Left lung (tissue), 10 donors: ENCODE data around the gene FCHSD1. TPM values are rescaled to one million over a fixed set of nuclear protein-coding genes. Genes with fewer than 3 reads are reported as not detected.

Experiments used
- ATAC-seq: fragments of 200-7000 bp; cut with Tn5 transposase; one replicate; pipeline ENCODE4 v1.9.1; 2020; ENCODE audit warnings: moderate library complexity
- DNase-seq, 4 donors: peaks; one replicate each; pipeline ENCODE4 v3.0.0-alpha.2; 2013 to 2020
- H3K27ac ChIP-seq, 2 donors: fragments of 200-600 bp; sonication (generic) in 1 of 2; one replicate each; pipeline versions ENCODE4 v1.5.0 to v1.8.0; 2020 to 2021
- H3K27me3 ChIP-seq, 2 donors: fragments of 200-600 bp; sonication (generic) in 1 of 2; one replicate each; pipeline versions ENCODE4 v1.5.0 to v1.8.0; 2020 to 2021
- H3K36me3 ChIP-seq, 2 donors: fragments of 200-600 bp; sonication (generic) in 1 of 2; one replicate each; pipeline versions ENCODE4 v1.5.0 to v1.8.0; 2020 to 2021
- H3K4me1 ChIP-seq, 2 donors: fragments of 200-600 bp; one replicate each; pipeline ENCODE4 v1.8.0; 2021
- H3K4me3 ChIP-seq, 2 donors: fragments of 200-600 bp; sonication (generic) in 1 of 2; one replicate each; pipeline versions ENCODE4 v1.5.0 to v1.8.0; 2020 to 2021; ENCODE audit warnings: mild to moderate bottlenecking in 1 of 2
- H3K9me3 ChIP-seq, 2 donors: fragments of 200-600 bp; sonication (generic) in 1 of 2; one replicate each; pipeline versions ENCODE4 v1.5.0 to v1.8.0; 2020 to 2021
- intact Hi-C, 2 donors: fragments of 100-400 bp; cut with DNase I; formaldehyde crosslinking; loops; one replicate each; pipeline versions ENCODE4 v1.11.2 to v1.14.2; 2022
- polyA plus RNA-seq, 6 donors: library from polyadenylated mRNA; unstranded; fragments of 120-200 nt; gene quantifications; one replicate each; pipeline ENCODE4 v1.2.1, GENCODE V29; 2013; ENCODE audit not compliant: insufficient read length in 6 of 6
- total RNA-seq, 2 donors: library from RNA; stranded (reverse); fragmentation: NEBNext Ultra II Directional; extraction: Animal tissue kit (Norgen Biotek cat#: 25700); gene quantifications; one replicate each; pipeline ENCODE4 v1.2.1, GENCODE V29; 2021
- TF ChIP-seq, protein P1 (sequence below), 2 donors: fragments of 200-600 bp; sonication (generic) in 1 of 2; IDR thresholded peaks; one replicate each; pipeline versions ENCODE4 v1.5.0 to v1.8.0; 2021; ENCODE audit warnings: antibody characterized with exemption in 2 of 2
- donor health status: DM: no; HTN: yes; CAD: no.
- donor health status: DM: no; HTN: no; CAD: no.

The FCHSD1 gene
- total and polyA plus RNA-seq, 8 donors = 17.4 to 29.7 (median 21.3) TPM

DNA sequence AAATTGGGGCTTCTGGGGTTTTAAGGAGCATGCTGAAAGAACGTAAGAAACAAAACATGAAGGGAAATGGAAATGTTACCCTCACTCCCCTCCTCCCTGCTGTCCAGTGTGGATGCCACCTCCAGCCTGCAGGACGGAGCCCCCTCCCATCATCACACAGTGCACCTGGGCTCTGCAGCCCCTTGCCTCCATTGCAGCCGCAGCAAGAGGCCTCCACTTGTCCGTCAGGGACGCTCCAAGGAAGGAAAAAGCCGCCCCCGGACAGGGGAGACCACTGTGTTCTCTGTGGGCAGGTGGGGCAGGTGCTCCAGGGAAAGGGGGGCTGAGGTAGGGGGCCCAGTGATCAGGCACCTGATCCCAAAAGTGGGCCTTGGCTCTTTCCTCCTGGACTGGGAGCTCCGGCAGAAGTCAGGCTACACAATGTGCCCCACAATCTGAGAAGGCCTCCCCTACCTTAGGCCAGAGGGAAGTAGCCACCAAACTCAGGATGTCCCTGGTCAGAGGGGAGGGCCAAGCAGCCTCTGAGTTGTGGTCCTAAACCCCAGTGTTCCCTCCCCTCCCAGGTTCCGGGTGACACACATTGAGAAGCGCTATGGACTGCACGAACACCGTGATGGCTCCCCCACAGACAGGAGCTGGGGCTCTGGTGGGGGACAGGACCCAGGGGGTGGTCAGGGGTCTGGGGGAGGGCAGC, 11.7 kb downstream of the FCHSD1 start:
- intact Hi-C loops = no loop called here
- TF ChIP-seq, protein P1, sequence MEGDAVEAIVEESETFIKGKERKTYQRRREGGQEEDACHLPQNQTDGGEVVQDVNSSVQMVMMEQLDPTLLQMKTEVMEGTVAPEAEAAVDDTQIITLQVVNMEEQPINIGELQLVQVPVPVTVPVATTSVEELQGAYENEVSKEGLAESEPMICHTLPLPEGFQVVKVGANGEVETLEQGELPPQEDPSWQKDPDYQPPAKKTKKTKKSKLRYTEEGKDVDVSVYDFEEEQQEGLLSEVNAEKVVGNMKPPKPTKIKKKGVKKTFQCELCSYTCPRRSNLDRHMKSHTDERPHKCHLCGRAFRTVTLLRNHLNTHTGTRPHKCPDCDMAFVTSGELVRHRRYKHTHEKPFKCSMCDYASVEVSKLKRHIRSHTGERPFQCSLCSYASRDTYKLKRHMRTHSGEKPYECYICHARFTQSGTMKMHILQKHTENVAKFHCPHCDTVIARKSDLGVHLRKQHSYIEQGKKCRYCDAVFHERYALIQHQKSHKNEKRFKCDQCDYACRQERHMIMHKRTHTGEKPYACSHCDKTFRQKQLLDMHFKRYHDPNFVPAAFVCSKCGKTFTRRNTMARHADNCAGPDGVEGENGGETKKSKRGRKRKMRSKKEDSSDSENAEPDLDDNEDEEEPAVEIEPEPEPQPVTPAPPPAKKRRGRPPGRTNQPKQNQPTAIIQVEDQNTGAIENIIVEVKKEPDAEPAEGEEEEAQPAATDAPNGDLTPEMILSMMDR (IDR thresholded peaks at IDR 0.05) = no peak
- H3K4me1 ChIP-seq = peaks cover 13 to 34% of the 10 kb centered on the region in 2 donors
- H3K36me3 ChIP-seq = peaks cover 0 to 23% of the 10 kb centered on the region in 2 donors
- no peaks in the 10 kb centered on the region for H3K27me3 ChIP-seq
- H3K9me3 ChIP-seq = no peaks in the 10 kb centered on the region
- DNase-seq = no peak
- no peak overlapping the region for H3K27ac ChIP-seq
- H3K4me3 ChIP-seq = no peak overlapping the region
- no peak for ATAC-seq

DNA sequence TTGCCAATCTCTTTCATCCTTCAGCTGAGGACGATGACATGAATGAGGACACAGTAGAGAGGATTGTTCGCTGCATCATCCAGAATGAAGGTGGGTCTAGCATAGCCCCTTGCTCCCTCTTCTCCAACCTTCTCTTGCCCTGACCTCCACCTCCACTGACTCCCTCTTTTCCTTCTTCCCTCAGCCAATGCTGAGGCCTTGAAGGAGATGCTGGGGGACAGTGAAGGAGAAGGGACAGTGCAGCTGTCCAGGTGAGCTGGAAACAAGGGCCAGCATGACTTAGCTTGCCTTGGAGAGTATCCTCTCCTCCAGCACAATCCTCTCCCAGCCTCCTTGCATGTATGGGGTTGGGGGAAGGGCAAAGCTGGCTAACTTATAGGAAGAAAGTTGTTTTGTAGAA, 12.4 kb downstream of the FCHSD1 start:
- no peak overlapping the region for H3K27ac ChIP-seq
- no peak for ATAC-seq
- no peak overlapping the region for H3K4me3 ChIP-seq
- peaks cover 0 to 16% of the 10 kb centered on the region in 2 donors for H3K36me3 ChIP-seq
- DNase-seq = no peak
- H3K4me1 ChIP-seq = peaks cover 14 to 41% of the 10 kb centered on the region in 2 donors
- intact Hi-C loops = no loop called here
- TF ChIP-seq, protein P1 (IDR thresholded peaks at IDR 0.05) = no peak
- H3K9me3 ChIP-seq = no peaks in the 10 kb centered on the region
- H3K27me3 ChIP-seq = no peaks in the 10 kb centered on the region

DNA sequence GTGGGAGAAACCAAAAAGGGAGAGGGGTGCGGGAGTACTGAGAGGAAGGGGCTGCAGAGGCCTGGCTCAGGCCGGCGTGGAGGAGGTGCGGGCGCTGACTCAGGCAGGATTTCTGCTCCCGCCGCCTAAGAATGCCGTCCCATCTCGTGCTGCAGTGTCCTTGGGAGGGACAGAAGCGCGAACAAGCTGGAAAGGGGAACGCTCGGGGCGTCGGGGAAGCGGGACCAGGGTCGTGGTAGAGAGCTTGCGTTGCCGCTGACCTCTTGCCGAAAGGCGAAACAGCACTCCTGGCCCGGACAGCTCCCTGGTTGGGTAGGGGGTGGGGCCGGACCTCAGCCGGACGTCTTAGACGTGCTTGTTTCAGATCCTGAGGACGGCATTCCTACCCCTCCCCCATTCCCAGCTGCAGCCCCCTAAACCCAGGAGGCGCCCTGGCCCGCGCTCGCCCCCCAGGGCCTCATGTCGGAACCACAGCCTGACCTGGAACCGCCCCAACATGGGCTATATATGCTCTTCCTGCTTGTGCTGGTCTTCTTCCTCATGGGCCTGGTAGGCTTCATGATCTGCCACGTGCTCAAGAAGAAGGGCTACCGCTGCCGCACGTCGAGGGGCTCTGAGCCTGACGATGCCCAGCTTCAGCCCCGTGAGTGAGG, 13.3 kb downstream of the FCHSD1 start:
- TF ChIP-seq, protein P1 (IDR thresholded peaks at IDR 0.05) = peak in 1 of 2 donors; percentile 39
- intact Hi-C loops = no loop called here
- H3K4me3 ChIP-seq = peak overlapping the region; percentile 68 to 93

DNA sequence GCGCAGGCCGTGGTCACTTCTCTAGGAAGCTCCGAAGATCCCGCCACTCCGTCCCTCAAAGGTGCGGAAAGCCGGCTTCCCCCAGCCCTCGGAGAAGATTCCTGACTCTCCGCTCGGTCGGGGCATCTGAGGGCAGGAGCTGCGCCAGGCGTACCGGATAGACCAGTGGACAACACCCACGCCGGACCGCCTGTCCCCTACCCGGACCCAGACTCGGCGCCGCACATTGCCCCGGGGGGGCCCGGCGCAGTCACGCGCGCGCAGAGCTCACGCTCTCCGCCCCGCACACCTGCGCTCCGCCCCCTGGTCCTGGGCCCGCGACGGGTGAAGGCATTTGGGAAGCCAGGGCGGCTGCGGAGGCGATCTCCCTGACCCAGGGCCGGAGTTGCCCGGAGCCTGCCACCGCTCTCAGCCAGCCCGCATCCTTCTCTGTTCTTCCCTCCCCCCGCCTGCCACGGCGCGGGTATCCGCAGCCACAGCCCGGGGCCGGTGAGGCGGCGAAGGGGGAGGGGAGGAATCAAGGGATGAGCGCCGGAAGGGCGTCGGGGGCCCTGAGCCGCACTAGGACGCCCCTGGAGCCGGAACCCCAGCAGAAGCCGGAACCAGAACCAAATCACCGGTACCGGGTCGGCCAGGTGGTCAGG, 14.0 kb downstream of the FCHSD1 start:
- H3K4me1 ChIP-seq = peaks cover 14 to 47% of the 10 kb centered on the region in 2 donors
- ATAC-seq = peak; percentile 38
- intact Hi-C loops = no loop called here
- peak overlapping the region in 1 of 2 donors; percentile 69 for H3K27ac ChIP-seq
- no peaks in the 10 kb centered on the region for H3K27me3 ChIP-seq
- peak in 1 of 4 donors; percentile 88 for DNase-seq
- TF ChIP-seq, protein P1 (IDR thresholded peaks at IDR 0.05) = no peak
- peak overlapping the region; percentile 68 to 93 for H3K4me3 ChIP-seq
- H3K36me3 ChIP-seq = peaks cover 0 to 17% of the 10 kb centered on the region in 2 donors
- H3K9me3 ChIP-seq = no peaks in the 10 kb centered on the region

More for the DNA sequence above, 13.3 kb downstream of the FCHSD1 start:
- H3K27ac ChIP-seq = no peak overlapping the region
- ATAC-seq (peak; percentile 70), DNase-seq (peak; percentile 39 to 88 (median 70))
- H3K27me3 ChIP-seq = no peaks in the 10 kb centered on the region
- H3K36me3 ChIP-seq = peaks cover 0 to 11% of the 10 kb centered on the region in 2 donors
- peaks cover 14 to 47% of the 10 kb centered on the region in 2 donors for H3K4me1 ChIP-seq
- H3K9me3 ChIP-seq = no peaks in the 10 kb centered on the region
